HG02884 (cell line): Measurements from ENCODE around the gene CDKAL1.
"Not testable (repeated sequence)": the region's sequence is repeated elsewhere in the genome, so short reads cannot be mapped to it uniquely, and the experiment has no call there.

Experiments
- ATAC-seq: cut with Tn5 transposase; IDR thresholded peaks from one replicate; pipeline ENCODE4 v1.9.1; 2021; ENCODE audit warnings: mild to moderate bottlenecking, moderate library complexity; ENCODE audit not compliant: unreplicated experiment

The CDKAL1 gene

GRCh38 chr6:20732896-20733295 lies 198.6 kb downstream of the CDKAL1 start:
- ATAC-seq = no peak

- no peak for ATAC-seq
These were observed 203.7 kb downstream of the CDKAL1 start for GRCh38 chr6:20737912-20738311.

GRCh38 chr6:20740088-20740487 lies 205.8 kb downstream of the CDKAL1 start:
- no peak for ATAC-seq

- no peak for ATAC-seq
These were observed 206.5 kb downstream of the CDKAL1 start for GRCh38 chr6:20740727-20741126.

- ATAC-seq = no peak
These were observed 207.2 kb downstream of the CDKAL1 start for GRCh38 chr6:20741490-20741889.

- ATAC-seq = no peak
These were observed 210.8 kb downstream of the CDKAL1 start for GRCh38 chr6:20744911-20745557.

GRCh38 chr6:20746024-20746423 lies 211.8 kb downstream of the CDKAL1 start:
- no peak for ATAC-seq

- ATAC-seq = no peak
These were observed 212.7 kb downstream of the CDKAL1 start for GRCh38 chr6:20746805-20747558.

GRCh38 chr6:20747991-20748390 lies 213.7 kb downstream of the CDKAL1 start:
- no peak for ATAC-seq

GRCh38 chr6:20751293-20751935 lies 217.2 kb downstream of the CDKAL1 start:
- no peak for ATAC-seq

GRCh38 chr6:20755631-20756030 lies 221.4 kb downstream of the CDKAL1 start:
- no peak for ATAC-seq

GRCh38 chr6:20756584-20757147 lies 222.4 kb downstream of the CDKAL1 start:
- not testable (repeated sequence) for ATAC-seq

- no peak for ATAC-seq
These were observed 223.5 kb downstream of the CDKAL1 start for GRCh38 chr6:20757761-20758160.

- ATAC-seq = no peak
These were observed 229.0 kb downstream of the CDKAL1 start for GRCh38 chr6:20763296-20763695.

GRCh38 chr6:20769631-20770030 lies 235.4 kb downstream of the CDKAL1 start:
- no peak for ATAC-seq

GRCh38 chr6:20770773-20771172 lies 236.5 kb downstream of the CDKAL1 start:
- no peak for ATAC-seq

- ATAC-seq = no peak
These were observed 237.2 kb downstream of the CDKAL1 start for GRCh38 chr6:20771409-20771808.

GRCh38 chr6:20773822-20774221 lies 239.6 kb downstream of the CDKAL1 start:
- ATAC-seq = no peak

- no peak for ATAC-seq
These were observed 241.7 kb downstream of the CDKAL1 start for GRCh38 chr6:20775981-20776380.

- ATAC-seq = no peak
These were observed 243.5 kb downstream of the CDKAL1 start for GRCh38 chr6:20777801-20778200.

GRCh38 chr6:20778459-20778858 lies 244.2 kb downstream of the CDKAL1 start:
- no peak for ATAC-seq

- no peak for ATAC-seq
These were observed 244.7 kb downstream of the CDKAL1 start for GRCh38 chr6:20778912-20779311.
